WERI-Rb-1 (cell line): ENCODE data around the gene ABO.

Source experiments
- DNase-seq: peaks from one replicate; pipeline ENCODE4 v3.0.0-alpha.2; 2020
- H3K27ac ChIP-seq: fragments of 250-450 bp; sonication (Bioruptor Pico); 2 replicates; pipeline ENCODE4 v1.5.1; 2020; ENCODE audit warnings: mild to moderate bottlenecking, moderate library complexity
- H3K27me3 ChIP-seq: fragments of 250-450 bp; sonication (Bioruptor Pico); 2 replicates; pipeline ENCODE4 v1.5.1; 2021; ENCODE audit warnings: mild to moderate bottlenecking, low read depth, moderate library complexity; ENCODE audit not compliant: insufficient read depth, severe bottlenecking
- H3K36me3 ChIP-seq: fragments of 250-450 bp; sonication (Bioruptor Pico); 2 replicates; pipeline ENCODE4 v1.5.1; 2020; ENCODE audit warnings: mild to moderate bottlenecking, moderate library complexity
- H3K4me3 ChIP-seq: 2 replicates; pipeline ENCODE4 v1.5.1; 2011; ENCODE audit warnings: low read depth, mild to moderate bottlenecking, control low read depth, low read length
- H3K9me3 ChIP-seq: fragments of 250-450 bp; sonication (Bioruptor Pico); 2 replicates; pipeline ENCODE4 v1.5.1; 2021; ENCODE audit warnings: mild to moderate bottlenecking, moderate library complexity; ENCODE audit not compliant: severe bottlenecking
- TF ChIP-seq, protein P1 (sequence below): IDR thresholded peaks from 2 replicates; pipeline ENCODE4 v1.5.1; 2011; ENCODE audit warnings: low read depth, mild to moderate bottlenecking, control low read depth, inconsistent platforms, low read length

ABO gene

DNA sequence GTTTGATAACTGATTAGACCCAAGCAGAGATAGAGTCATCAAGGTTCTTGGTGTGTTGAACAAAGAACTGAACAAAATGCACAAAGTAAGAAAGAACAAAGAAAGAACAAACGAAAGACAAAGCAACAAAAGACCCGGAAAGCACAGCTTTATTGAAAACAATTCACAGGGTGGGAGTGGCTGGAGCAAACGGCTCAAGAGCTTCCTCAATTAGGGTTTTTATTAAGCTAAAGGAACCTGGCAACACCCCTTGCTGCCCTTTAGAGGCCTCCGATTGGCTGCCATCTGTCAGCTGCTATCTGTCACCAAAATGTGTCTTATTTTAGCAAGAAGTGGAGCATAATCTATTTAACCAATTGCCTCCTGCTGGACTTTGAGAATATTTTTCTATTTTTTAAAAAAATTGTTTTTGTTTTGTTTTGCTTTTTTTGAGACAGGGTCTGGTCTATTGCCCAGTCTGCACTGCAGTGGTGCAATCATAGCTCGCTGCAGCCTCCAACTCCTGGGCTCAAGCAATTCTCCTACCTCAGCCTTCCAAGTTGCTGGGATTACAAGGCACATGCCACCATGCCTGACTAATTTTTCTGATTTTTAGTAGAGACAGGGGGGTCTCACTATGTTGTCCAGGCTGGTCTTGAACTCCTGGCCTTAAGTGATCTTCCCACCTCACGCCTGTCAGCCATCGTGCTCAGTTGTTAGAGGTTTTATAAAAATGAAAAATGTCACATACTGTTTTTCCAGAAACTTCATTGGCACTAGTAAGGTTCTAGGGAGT, 7.7 kb upstream of the ABO start:
- H3K27me3 ChIP-seq = no peaks in the 10 kb centered on the region
- TF ChIP-seq, protein P1, sequence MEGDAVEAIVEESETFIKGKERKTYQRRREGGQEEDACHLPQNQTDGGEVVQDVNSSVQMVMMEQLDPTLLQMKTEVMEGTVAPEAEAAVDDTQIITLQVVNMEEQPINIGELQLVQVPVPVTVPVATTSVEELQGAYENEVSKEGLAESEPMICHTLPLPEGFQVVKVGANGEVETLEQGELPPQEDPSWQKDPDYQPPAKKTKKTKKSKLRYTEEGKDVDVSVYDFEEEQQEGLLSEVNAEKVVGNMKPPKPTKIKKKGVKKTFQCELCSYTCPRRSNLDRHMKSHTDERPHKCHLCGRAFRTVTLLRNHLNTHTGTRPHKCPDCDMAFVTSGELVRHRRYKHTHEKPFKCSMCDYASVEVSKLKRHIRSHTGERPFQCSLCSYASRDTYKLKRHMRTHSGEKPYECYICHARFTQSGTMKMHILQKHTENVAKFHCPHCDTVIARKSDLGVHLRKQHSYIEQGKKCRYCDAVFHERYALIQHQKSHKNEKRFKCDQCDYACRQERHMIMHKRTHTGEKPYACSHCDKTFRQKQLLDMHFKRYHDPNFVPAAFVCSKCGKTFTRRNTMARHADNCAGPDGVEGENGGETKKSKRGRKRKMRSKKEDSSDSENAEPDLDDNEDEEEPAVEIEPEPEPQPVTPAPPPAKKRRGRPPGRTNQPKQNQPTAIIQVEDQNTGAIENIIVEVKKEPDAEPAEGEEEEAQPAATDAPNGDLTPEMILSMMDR = no peak

DNA sequence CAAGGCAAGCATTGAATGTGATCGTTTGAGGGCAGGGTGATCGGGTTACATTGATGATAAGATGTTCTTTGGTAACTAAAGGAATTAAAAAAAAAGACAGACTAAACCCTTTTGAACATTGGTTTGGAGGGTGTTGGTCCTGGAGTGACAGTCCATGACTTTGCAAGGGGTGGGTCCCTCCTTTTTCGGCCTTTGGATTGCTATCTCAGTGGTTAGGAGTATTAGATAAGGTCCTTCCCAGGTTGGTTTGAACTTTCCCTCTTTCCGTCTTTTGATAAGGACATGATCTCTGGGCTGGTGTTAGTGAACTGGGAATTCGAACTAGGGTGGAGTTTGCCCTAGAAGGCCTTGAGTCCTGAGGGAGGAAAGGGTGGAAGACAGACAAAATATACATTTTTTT, 5.4 kb upstream of the ABO start:
- H3K27me3 ChIP-seq = no peaks in the 10 kb centered on the region
- H3K27ac ChIP-seq = no peak overlapping the region
- H3K9me3 ChIP-seq = no peaks in the 10 kb centered on the region
- H3K36me3 ChIP-seq = no peaks in the 10 kb centered on the region
- TF ChIP-seq, protein P1 = no peak
- no peak for DNase-seq
- no peak overlapping the region for H3K4me3 ChIP-seq

More for the DNA sequence above, 7.7 kb upstream of the ABO start:
- Histone ChIP-seq H3K4me3 (no peak overlapping the region), H3K27ac (no peak overlapping the region), H3K36me3 (no peaks in the 10 kb centered on the region), H3K9me3 (no peaks in the 10 kb centered on the region)
- DNase-seq = no peak

DNA sequence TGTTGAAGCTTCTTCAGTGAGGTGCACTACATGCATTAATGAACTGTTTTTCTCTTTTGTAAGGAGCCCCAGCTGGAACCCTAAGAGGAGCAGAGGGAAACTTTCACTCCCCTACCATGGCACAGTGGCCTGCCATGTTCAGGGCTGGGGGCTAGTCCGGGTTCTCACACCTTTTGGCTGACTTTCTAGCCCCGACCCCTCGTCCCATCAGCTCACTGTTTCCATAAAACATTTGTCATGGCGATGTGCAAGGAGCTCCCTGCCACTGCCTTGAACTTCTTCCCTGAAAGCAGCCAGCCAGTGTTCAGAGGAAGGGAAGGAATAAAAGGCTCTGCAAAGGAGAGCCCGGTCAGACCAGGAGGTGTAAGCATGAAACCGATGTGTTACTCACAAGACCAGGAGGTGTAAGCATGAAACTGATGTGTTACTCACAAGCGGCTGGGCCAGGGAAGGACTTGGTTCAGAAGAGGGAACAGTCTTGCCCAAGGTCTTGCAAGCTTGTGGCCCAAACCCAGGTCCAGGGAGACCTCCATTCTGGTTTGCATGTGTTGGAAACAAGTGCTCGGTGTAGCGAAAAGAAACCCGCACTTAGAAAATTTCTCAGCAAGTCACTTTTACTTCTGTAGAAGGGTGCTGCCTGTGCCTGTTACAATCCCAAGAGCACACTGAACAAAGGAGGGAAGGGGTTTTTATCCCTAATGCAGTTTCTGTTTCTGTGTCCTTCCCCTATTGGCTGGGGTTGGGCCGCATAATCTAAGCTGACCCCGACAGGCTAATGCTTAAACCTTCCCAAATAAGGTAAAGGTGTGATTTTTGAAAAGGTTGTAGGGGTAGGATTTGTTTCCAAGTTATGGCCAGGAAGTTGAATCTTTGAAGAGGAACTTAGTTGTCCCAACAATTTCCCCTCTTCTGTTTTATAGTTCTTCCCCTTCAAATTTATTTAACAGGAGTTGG, 3.4 kb upstream of the ABO start:
- no peak overlapping the region for H3K27ac ChIP-seq
- H3K9me3 ChIP-seq = no peaks in the 10 kb centered on the region
- no peak for DNase-seq
- no peaks in the 10 kb centered on the region for H3K36me3 ChIP-seq
- TF ChIP-seq, protein P1 = no peak
- no peak overlapping the region for H3K4me3 ChIP-seq
- no peaks in the 10 kb centered on the region for H3K27me3 ChIP-seq

DNA sequence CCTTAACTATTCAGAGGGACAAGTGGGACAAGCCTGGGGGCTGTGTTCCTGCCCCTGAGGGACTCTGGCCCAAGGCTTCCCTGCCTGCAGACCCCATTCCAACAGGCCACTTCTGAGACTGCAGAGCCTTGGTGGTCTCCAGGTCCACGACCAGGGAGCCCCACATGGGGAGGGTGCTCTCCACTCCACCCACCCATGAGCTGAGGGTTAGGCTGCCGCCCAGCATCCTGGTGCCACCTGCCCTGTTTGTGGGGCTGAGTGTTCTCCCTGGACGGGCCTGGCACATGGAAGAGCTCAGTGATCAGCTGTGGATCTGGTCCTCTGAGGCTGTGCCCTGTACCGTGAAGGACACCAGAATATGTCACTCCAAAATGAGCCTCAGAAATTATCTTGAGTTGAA, 2.5 kb upstream of the ABO start:
- Histone ChIP-seq H3K36me3 (no peaks in the 10 kb centered on the region), H3K27ac (no peak overlapping the region), H3K4me3 (no peak overlapping the region), H3K9me3 (no peaks in the 10 kb centered on the region), H3K27me3 (no peaks in the 10 kb centered on the region)
- DNase-seq = no peak
- TF ChIP-seq, protein P1 = no peak

DNA sequence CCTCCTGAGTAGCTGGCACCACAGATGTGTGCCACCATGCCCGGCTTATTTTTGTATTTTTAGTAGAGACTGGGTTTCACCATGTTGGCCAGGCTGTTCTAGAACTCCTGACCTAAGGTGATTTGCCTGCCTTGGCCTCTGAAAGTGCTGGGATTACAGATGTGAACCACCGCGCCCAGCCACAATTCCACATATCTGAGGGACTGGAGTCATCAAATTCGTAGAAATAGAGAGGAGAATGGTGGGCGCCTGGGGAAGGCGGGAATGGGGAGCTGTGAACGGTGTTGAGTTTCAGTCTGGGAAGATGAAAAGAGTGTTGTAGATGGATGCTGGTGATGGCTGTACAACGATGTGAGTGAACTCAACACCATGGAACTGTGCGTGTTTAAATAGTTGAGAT, 1.9 kb upstream of the ABO start:
- no peak for DNase-seq
- Histone ChIP-seq H3K36me3 (no peaks in the 10 kb centered on the region), H3K4me3 (no peak overlapping the region), H3K27ac (no peak overlapping the region), H3K9me3 (no peaks in the 10 kb centered on the region), H3K27me3 (no peaks in the 10 kb centered on the region)
- TF ChIP-seq, protein P1 = no peak
